ENCODE measurements around the gene UBASH3A.

- TF ChIP-seq POLR2AphosphoS5 (IDR thresholded peaks at IDR 0.05; ENCODE audit: low read depth, low read length), result no peak
- no peak for TF ChIP-seq JUND (IDR thresholded peaks at IDR 0.05)
- no peak for TF ChIP-seq EZH2 (IDR thresholded peaks at IDR 0.05)
- no peak for TF ChIP-seq ZNF274 (IDR thresholded peaks at IDR 0.05; ENCODE audit: low read depth, low read length)
- TF ChIP-seq CTCF (IDR thresholded peaks at IDR 0.05 in 2 of 3, conservative IDR thresholded peaks at IDR 0.05 in 1 of 3; ENCODE audit: borderline replicate concordance in 1 of 3, insufficient read depth in 1 of 3, low read depth in 2 of 3, low read length in 2 of 3), result no peak
Observed at GRCh38 chr21:42413500-42413899, 9.8 kb downstream of the UBASH3A start.

All from HCT116 (cell line).